ENCODE measurements around the gene BEST1.

BEST1 gene

DNA sequence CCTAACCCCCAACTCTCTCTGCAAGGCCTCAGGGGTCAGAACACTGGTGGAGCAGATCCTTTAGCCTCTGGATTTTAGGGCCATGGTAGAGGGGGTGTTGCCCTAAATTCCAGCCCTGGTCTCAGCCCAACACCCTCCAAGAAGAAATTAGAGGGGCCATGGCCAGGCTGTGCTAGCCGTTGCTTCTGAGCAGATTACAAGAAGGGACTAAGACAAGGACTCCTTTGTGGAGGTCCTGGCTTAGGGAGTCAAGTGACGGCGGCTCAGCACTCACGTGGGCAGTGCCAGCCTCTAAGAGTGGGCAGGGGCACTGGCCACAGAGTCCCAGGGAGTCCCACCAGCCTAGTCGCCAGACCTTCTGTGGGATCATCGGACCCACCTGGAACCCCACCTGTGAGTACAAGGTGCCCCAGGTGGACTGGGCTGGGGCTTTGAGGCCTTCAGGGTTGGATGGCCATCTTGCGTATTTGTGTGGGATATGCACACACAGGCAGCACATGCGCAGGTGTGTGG lies at the start of gene BEST1:
BEST1 (plus strand) TSS at position 317 of the 513 bp plus-strand sequence. CDS start 1,456 bp downstream, outside the sequence.
- no peak for DNase-seq

DNA sequence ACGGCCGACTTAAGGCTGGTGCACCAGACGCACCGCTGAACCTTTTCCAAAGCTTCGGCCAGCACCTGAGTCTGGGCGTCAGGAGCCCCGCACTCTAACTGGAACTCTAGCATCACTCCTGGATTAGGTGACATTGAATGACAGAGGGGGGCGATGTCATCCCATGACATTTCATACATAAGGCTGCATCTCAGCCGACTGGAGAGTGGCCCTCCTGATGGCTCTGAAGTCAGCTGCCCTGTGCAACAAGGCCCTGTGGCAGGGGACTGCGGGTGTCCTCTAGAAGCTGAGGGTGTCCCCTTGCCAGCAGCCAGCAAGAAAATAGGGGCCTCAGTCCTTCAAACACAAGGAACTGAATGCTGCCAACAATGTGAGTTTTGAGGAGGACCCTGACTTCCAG lies 48.8 kb upstream of the BEST1 start:
- DNase-seq = no peak

DNA sequence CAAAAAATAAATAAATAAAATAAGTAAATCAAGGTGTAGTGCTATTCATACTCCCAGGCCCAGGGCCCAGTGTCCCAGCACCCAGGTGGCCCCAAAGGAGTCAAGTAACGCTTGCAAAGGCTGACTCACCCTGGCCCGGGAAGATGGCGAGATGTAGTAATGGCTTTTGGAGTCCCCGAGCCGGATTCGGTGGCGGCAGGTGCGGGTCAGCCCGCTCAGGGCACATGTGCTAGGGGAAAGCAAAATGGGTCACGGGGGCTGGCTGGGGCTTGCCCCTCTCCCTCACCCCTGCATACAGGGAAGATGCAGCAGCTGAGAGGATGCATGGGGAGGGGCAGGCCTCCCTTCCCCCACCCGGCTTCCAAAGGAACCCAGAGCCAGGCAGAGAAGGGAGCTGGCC lies 47.8 kb upstream of the BEST1 start:
- no peak for DNase-seq

DNA sequence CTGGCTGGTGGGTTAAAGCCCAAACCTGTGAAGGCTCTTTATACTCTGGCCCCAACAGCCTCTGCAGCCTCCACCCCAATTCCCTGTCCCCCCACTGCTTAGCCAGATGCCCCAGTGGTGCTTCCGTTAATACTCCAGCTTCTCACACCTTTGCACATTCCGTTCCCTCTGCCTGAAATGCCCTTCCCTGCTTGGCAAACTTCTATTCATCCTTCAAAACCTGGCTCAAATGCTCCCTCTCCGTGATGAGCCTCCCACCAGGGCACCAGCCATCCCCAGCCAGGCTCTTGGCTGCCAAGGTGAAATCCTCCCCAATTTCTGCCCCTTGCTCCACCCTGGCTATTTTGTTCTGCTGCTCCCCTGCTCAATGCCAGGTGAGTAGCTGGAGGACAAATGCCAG lies 46.3 kb upstream of the BEST1 start:
- no peak for DNase-seq

DNA sequence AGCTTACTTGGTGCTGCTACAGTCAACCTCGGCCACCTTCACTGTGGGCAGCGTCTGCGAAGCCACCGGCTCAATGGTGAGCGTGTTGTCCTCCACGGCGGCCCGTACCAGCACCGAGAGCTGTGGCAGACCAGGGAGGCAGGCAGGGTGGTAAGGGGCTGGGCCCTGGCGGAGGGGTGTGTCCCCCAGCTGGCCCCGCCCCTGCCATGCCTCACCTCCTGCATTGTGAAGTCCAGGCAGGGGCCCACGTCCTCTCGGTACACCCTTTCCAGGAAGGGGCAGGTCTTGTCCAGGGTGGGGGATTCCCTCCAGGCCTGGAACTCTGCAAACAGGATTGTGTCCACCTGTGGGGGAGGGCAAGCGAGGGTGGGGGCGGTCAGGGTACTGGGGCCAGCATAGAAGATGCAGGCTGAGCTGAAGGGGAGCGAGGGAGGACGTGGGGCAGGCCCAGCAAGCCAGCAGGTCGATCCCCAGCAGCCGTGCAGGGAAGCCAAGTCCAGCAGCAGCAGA lies 45.6 kb upstream of the BEST1 start:
- no peak for DNase-seq

DNA sequence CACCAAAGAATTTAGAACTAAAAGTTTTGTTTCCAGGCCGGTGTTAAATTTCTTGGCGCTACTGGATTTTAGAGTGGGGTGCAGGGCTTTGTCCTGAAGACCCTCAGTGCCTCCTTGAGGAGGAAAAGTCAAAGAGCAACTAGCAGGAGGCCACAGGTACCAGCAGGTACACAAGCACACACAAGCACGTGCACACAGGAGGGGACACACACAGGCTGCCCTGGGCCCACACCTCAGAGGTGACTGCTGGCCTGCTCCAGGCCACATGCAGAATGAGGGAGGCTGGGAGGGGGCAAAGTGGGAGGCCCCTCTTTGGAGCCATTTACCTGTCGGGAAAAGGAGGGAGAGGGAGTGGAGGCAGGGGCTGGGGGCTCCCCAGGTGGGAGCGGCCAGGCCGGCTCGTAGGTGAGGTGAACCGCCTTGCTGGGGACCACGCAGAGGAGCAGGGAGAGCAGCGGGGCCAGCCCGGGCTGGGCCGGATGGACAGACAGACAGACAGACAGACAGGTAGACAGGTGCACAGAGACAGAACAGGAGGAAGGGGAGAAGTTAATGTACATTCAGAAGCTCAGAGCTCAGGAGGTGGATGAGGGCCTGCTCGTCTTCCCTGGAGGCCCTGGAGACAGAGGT lies 45.0 kb upstream of the BEST1 start:
- no peak for DNase-seq

DNA sequence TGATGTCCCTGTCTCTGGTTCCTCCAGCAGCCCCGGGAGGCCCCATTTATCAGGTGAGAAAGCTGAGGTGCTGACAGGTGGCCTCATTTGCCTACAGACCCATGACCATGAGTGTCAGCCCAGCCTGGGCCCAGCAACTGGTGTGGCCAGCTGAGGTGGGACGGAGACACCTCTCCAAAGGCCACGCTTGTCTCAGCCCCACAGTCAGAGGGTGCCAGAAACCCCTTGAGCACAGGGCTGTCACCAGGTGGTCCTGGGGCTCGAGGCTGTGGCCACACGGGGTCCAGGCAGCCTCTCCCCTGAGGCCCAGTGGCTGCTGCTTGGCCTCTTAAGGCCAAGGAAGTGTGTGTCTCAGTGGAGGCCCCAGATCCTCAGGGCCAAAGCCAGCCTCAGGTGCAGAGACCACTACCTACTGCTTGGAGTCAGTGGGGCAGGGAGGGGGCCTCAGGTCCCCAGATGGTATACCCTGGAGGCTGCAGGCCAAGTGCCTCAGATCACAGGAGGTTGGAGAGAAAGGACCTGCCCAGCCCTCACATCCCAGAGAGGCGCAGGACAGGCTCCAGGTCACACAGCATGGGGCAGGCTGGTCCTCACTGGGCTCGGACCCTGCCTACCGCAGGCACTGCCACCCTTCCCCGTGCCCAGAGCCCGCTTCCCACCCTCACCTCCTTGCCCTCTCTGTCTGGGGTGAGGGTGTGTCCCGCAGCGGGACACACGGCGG lies 44.2 kb upstream of the BEST1 start:
- DNase-seq = no peak

DNA sequence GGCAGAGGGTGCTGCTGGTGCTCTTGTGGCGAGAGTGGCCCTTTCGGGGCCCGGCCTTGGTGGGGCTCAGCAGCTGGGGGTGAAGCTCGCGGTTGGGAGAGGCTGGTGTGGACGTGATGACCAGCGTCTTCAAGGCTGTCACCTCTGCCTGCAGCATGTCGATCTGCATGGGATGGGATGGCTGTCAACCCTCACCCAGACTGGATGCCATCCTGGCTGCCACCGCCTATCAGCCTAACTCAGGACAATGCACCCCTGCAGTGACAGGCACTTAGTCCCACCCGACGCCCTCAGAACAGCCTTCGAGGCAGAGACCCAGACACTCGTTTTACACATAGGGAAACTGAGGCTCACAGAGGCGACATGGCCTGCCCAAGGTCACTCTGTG lies 43.6 kb upstream of the BEST1 start:
- no peak for DNase-seq

DNA sequence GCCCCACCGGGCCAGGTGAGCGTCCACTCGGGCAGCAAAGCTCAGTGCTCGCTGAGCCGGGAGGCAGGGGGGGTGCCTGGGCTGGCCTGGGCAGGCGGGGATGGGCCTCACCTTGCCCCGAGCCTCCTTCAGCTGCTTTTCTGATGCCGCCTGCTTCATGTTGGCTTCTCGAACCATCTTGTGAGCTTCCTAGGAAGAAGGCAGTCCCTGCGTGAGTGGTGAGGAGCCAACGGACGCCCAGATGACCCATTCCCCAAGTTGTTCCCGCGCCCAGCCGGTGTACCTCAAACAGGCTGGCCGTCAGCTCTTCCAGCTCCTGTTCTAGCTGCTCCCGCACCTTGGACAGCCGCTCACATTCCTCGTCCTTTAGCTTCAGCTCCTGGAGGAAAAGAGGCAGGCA lies 42.9 kb upstream of the BEST1 start:
- DNase-seq = no peak

DNA sequence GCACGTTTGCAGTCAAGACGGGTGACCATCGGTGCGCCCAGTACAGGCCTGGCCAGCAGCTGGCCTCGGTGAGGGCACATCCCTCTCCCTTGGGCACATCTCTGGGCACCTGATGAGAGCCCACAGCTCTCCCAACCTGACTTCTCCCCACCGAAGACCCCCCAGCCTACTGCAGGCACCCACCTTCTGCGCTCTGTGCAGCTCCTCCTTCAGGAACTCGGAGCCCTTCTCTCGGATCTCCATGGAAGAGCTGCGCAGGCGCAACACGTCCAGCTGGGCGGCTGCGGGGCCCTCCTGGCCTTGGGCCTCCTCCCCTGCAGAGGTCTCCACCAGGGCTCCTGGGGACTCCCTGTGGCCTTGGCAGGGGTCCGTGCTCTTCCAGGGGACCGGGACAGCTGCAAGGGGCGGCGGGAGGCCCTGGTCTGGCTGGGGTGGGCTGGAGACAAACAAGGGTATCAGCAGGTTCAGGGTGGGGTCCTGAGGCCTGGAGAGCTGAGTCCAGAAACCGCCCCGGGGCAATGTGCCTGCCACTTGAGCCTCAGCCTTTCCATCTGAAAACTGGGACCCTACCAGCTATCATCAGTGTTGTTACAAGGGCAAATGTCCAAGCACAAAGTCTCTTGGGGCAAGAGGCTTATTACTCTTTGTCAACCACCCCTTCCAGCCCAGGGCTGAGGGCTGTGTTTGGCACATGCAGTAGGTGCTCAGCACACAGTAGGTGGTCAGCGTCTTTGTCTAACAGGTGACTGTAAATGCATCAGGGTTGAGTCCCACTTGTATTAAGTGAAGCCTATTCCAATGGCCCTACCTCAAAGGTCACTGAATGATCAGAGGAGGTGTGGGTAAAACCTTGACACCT lies 42.1 kb upstream of the BEST1 start:
- DNase-seq = no peak

DNA sequence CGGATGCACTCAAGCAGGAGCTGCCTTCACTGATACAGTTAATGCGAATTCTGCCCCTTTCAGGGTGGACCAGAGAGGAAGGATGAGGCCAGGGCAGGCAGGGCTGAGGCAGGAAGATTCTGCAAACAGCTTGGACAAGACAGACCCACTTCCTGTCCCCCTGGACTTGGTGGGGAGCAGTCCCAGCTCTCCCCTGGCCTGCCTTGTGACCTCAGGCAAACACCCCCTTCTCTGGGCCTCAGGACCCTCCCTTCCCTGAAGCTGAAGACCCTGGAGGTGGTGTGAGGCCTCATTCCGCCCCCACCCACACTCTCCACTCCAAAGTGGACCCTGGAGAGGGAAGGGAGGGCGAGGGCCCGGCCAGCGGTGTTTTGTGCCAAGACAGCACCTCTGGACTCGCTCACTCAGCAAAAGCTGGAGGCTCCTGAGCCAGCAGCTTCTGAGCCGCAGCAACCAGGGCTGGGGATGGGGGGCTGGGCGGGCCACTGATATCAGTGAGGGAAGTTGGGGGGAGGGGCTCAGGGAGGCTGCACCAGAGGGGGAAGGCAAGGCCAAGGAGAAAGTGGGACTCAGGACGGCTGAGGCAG lies 41.3 kb upstream of the BEST1 start:
- no peak for DNase-seq

DNA sequence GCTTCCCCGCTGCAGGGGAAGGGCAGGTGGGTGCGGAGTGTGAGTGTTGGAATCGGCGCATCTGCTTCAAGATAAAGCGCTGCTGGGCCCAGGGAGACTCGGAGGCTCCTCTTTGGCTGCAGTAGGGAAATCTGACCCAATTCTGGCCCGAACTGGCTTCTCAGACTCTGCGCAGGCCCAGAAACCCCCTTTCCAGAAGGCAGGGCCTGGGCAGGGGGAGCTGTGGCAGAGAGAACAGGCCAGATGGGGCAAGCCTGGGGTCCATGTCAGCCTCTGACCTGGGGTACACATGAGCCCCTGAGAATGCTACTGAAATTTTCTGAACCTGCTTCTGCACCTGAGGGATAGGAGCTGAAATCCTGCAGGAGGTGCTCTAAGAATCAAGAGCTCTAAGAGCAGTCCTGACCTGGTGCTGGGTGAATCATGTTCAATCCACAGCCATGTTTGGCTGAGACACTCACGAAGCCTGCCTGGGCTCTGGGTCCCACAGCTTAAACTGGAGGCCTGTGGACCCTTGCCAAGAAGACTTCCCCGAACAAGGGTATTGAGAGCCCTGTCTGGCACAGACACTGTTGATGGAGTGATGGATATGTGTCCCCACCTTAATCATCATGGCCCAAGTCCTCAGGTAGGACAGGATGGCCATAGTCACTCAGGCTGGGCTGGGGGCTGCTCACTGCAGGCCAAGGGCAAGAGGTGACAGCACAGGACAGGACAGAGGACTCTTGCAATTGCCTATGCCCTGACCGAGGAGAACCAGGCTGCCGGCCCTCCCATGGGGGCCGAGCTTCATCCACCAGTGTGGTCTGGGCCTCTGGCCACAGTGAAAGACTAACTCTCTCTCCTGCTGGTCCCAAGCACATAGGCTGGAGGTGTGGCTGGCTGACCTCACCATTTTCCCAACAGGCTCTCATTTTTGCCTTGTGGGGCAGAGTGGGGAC lies 39.7 kb upstream of the BEST1 start:
- no peak for DNase-seq

DNA sequence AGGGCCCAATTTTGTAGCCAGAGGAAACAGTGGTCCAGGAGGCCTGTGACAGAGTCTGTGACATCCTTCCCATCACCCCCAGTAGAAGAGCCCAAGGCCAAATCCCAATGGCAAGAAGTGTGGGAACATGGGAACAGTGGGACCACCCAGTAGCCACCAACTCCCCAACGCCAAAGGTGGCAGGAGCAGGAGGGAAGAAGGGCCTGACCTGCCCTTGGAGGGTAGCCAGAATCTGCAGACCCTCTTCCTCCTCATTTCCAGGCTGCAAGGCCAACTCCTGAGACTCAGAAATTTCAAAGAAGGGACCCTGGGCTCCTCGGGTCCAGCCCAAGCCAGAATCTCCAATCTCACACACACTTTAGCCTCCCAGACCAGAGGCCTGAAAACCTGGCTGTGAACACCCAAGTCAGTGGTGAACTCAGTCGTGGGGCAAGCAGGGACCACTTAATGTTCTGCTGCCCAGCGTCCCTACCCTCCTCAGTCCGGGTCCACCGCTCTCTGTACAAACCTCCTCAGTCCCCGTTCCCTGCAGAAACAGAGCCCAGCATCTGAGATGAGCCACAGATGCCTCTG lies 38.9 kb upstream of the BEST1 start:
- DNase-seq = no peak

DNA sequence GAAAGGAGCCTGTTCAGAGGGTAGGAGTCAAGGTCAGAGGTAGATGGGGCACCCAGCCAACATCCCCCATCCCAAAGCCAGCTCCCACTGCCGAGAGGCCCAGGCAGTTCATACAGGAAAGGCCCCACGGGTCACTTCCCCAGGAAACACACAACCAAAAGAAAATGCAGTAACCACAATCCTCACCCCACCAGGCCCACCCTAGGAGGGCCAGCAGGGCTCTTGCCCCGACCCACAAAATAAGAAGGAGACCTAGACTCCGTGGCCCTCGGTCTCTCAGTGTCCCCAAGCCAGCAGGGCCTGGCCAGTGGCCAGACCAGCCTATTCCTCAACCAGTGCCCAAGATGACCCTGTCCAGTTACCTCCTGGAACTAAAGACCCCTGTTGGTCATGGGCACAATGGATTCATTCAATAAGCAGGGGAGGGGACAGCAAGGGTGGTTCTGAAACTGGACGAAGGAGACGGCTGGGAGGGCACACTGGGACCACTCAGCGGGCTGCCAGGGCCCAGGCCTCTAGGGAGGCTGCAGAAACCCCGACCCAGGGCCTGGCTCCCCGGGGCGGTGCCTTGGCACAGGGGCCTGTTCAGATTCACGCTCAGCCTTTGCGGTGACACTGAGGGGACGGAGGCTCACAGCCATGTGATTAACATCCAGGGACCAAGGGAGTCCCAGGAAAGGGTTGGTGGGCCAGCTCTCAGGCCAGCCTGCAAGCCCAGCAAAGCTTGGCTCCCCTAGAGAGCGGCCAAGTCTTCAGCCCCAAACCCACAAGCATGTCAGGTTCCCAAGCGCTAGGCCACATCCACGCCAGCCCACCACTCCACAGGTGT lies 38.2 kb upstream of the BEST1 start:
- no peak for DNase-seq

DNA sequence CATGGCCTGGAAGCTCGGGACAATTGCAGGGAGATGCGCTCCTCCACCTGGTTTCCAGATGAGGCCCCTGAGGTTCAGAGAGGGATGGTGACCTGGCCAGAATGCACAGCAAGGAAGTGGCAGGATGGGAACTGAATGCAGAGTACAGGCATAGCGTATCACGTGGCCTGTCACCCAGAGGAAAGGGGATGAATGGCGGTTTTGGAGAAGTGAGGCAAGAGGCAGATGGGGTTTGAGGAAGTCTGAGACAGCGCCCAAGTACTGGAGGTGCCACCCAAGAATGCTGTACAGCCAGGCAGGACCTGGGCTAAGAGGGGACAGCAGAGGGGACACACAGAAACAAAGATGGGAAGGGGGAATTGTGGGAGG lies 37.6 kb upstream of the BEST1 start:
- DNase-seq = no peak

DNA sequence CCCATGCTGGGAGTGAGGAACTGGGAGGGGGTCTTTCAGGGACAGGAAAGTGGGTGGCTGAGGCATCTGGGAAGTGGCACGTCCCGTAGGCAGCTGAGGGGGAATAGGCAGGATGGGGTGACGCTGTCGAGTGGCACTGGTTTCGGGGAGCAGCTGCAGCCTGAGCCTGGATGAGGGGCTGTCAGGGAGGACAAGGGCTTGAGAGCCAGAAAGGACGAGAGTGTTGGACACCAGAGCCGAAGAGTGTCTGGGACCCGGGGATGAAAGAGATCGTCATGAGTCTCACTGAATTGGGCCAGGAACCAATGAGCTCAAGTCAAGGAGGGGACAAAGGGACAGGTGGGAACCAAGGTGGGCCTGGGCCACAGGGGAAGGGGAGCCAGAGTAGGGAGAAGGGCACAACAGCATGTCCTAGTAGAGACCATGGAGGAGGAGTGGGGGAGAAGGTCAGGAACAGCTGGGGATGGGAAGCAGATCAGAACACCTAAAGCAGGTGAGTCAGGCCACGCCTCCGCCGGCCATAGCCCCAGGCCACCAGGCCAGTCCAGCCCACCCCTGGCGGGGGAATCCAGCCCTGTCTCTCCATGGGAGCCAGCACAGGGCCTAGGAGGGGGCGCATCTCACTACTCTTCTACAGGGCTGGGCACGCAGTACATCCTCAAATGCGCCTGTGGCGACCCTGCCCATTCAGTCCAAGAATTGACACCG lies 37.0 kb upstream of the BEST1 start:
- DNase-seq = no peak

DNA sequence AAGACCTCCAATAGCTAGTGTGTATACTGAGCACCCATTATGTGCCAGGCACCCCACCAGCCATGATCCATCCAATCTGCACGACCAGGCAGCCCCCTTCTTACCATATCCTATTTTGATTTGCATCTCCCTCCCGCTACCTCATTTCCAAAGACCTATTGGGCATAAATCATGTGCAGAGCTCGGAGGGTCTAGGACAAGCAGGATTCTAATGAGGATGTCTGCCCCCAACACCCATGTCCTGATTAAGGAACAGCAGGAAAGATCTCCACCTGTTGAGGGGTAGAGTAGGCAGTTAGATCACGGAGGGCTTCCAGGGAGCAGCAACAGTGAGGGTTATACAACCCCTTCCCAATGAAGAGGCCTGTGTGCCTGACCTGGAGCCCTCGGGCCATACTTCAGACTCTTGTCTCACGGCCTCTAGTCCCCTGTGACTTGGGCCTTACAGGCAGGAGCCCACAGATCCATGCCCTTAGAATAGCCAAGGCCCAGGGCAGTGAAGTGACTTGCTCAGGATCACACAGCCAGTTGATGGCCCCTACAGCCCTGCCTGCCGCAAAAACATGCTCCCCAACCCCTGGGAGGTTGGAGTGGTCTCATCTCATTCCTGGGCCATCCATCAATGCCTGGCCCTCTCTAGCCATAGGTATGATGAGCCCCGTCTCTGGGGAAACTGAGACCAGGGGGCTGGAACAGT lies 36.3 kb upstream of the BEST1 start:
- DNase-seq = no peak

DNA sequence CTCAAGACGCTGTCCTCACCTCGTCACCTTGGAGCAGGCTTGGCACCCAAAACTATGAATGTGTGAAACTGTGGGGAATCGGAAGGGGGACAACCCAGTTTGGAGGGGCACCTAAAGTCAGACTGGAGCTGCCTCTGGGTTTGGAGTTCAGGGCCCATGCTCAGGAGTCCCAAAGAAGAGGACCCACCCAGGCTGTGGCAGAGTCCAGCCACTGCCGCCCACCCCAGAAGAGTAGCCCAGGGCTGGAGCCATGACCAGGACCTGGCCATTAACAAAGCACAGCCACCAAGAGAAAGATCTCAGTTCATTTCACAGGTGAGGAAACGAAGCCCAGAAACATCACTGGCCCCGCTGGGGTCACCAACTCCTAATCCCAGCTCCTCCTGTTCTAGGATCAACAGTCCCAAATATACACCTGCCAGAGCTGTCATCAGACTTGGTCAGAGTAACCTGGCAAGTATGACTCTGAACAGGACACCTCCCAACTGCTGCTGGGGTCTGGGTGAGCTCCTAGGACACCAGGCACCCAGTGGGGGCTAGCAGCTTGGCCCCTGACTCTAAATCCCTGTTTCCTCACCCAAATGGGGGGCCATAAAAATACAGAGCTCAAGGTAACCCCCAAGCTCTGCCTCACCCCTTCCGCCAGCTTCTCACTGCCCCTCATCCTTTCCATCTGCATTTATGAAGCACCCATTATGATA lies 35.5 kb upstream of the BEST1 start:
- no peak for DNase-seq
